HG02571 (cell line): ENCODE data around the gene KCNN3.

Source experiments
- ATAC-seq: cut with Tn5 transposase; IDR thresholded peaks from one replicate; pipeline ENCODE4 v1.9.1; 2021; ENCODE audit warnings: mild to moderate bottlenecking, moderate library complexity; ENCODE audit not compliant: unreplicated experiment

The KCNN3 gene

DNA sequence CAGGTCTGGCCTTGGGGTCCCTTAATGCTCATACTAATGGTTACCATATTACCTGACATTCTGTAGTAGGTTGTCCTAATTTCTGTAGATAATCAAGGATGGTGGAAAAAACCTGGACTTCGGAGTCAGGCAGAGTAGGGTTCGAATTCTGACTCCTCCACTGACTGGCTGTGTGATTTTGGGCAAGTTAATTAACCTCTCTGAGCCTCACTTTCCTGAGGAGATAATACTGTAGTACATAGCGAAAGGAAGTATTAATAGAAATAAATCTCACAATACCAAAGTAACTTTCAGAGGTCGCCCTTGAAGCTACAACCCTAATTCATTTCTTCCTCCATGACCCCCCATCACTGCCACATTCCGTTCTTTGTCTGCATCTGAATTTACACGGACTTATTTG is 72.9 kb downstream of the KCNN3 start:
- ATAC-seq = no peak

DNA sequence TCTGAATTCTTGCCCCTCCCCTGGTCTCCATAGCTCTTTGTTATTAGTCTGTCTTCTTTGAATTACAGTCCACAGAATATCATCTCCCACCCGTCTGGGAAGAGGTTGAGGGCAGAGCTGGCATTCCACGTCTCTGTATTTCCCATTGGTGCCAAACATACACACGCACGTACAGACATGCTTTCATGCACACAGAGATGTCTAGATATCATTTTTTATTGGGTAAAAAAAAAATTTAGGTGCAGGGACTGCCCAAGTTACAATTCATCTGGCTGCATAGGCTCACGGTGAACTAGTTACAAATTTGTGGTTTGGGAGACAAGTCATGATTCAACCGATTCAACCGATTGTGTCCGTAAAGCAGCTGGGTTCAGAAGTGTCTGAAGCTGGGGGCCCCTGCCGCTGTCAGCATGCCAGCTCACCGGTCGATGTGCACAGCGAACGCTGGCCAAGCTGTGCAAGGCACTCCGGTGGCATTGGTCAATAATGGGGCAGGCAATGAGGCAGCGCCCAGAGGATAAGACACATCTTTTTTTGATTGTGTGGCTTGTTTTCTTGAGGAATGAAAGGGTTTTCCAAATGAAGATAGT is 73.7 kb downstream of the KCNN3 start:
- no peak for ATAC-seq

DNA sequence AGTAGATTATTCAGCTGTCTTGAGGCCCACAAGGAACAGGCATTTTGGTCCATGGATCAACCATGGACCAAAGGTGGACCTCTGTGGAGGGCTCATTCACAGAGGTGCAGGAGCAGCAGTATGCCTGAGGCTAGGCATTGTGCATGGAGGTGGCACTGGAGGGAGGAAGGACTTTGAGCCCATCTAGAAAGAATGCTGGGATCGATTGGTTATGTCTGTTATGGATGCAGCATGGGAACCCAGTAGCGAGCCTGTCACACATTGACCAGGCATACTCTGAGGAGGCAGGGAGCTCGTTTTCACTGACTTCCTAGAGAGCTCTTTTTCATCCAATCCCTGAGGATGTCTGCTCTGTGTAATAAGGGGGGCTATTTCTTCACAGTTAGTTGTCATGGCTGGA is 75.5 kb downstream of the KCNN3 start:
- no peak for ATAC-seq

DNA sequence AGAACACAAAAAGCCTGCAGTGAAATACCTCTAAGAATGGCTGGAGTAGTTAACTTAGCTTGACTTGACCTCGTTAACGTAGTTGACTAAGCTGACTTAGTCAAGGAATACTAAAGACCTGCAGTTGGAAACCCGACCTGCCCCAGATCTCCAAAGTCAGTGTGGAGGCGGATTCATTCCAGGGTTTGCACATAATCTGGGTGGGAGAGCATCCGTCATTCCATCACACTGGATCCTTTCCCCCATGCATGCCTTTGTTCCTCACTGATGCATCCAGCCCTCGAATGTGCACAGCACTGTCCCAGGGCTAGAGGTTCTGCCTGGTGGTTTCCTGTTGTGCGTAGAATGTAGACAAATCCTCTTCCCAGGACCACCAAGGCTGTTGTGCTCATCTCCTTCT is 76.4 kb downstream of the KCNN3 start:
- no peak for ATAC-seq

DNA sequence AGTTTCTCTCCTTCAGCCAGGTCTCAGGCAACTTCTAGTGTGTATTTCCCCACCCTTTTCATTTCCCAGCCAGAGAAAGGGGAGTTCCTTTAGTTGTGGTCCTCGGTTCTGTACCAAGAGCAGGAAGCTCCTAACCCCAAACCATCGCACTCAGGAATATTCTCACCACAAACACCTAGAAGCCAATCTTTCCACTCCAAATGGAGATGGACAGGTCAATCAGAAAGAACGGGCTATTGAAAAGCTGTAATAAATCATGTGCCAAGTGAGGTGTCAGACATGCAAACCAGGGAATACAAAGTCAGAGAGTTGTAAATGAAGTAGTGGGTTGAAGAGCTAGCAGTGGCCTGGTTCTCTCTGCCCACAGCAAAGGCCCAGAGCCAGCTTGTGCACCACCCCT is 77.2 kb downstream of the KCNN3 start:
- no peak for ATAC-seq

DNA sequence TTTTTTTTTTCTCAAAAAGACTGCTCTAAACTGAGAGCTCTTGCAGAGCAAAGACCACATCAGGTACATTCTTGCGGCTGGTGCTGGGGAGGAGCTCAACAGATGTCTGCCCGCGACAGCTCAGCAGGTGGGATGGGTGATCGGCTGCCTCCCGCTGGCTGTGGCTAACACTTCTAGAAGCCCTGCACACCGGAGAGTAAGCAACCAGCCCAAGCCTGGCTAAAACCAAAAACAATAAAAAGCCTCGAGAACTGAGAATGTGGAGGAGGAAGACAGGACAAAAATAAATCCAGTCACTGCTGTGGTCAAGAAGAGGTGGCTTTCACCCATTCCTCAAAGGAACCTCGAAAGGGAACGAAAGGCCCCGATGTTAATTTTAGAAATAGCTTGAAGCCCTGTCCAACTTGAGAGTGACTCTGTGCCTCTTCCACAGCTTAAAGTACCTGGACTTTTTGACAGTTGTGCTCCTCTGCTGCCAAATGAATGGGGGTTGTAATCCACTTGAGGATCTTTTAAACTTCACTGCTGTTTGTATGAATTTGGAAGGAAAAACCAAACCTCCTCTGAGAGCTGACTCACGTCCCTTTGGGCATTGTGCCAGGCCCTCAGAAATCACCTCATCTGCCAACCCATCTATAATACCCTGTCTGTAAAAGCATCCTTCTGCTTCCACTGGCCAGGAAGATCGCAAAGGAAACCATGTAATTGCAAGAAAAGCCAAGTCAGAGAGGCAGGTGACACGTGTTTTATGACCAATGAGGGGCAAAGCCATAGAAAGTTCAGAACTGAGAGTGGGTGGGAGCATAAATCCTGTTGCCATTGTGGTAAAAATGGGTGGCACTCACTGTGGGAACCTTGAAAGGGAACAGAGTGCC is 78.6 kb downstream of the KCNN3 start:
- ATAC-seq = peak; percentile 81

DNA sequence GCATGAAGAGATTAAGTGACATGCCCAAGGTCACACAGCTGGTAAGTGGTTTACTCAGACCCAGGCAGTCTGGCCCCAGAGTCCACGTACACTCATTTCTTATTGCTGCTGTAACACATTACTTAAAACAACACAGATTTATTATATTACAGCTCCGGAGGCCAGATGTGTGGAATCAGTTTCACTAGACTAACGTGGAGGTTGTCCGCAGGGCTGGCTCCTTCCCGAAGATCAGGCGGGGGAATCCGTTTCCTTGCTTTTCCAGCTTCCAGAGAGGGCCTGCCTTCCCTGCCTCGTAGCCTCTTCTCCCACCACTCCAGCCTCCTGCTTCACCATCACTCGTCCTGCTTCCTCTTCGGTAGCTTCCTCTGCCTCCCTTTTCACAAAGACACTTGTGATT is 81.2 kb downstream of the KCNN3 start:
- ATAC-seq = no peak

DNA sequence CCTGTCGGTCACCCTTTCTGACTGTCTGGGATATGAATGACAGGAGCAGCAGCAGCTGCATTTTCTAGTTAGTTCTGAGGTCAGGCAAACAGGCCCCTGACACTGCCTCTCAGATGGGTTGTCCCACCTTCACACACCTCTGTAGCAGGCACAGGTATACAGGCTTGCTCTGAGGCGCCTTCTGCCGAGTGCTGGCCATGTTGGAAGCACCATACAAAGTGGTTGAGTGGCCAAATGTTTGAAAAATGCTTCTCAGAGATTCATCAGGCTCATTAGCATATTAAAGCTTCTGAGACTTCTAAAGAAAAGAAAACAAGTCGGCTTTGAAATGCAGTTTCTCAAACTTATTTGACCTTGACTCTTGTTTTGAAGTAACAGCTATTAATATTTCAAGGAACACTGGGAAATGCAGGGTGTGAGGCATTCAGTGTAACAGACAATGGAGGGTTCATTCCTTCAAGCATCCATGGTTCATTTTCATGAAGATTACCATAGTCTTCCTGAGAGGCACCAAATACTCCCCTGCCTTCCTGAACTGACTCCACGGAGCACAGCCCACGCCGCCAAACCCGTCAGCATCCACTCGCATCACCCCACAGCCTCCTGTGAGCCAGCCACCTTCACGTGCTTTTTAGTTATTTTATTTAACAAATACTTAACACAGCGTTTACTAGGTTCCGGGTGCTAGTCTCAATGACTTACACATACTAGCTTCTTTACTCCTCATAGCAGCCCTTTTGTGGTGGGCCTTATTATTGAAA is 81.8 kb downstream of the KCNN3 start:
- ATAC-seq = no peak

DNA sequence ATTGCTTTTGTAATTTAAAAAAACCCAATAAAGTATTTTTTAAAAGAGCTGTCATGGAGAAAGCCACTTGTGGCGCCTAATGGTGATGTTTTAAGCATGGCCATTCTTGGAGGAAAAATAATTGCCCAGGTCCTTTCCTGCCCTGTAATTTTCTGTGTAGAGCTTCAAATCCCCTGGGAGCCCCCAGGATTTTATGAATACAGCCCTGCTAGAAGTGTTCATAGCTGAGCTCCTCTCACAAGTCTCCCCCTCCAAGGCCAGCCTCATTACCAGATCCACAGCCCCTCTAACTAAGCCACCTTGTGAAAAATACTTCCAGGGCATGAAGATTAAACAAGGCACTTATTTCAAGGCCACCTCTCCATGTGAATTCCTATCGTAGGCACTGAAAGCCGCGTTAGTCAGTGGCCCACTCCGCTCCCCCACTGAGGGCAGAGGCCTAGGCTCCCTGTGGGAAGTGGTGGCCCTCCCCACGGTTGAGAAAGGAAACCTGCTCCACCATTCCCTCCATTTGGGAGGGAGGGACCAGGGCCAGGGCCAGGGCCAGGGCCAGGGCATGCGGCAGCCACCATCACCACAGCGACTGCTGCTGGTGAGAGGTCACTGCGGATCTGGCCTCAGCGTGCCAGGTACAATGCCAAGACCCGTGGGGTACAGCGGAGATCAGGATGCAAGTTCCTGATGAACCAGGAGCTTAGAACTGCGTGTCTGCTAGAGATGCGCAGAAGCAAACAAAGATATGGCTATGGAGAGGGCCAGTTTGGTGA is 83.1 kb downstream of the KCNN3 start:
- no peak for ATAC-seq

DNA sequence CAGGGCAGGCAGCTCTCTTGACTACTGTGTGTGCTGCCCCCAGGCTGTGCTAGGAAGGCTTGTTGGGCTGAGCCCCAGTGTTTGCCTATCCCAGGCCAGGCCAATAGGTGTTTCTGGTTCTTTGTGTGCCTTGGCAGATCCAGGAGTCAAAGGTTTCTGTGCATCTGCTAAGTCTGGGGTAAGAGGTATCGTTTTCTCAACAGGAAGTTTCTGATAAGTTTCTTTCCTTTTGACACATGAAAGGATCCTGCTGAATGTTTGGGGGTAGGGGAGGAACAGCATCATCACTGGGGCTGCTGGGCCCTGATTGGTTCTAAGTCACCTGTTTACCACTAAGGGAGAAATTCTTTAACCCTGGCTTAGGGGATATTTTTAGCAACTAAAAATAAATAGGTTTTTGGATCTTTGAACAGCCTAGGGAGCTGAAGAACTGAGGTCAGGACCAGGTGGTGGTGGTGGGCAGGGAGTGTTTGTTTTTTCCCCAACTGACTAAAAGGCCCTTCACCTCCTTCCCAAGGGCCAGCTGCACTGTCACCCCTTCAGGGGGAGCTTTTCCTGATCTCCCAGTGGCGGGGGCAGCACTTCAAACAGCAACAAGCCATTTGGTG is 85.1 kb downstream of the KCNN3 start:
- peak; percentile 70 for ATAC-seq

DNA sequence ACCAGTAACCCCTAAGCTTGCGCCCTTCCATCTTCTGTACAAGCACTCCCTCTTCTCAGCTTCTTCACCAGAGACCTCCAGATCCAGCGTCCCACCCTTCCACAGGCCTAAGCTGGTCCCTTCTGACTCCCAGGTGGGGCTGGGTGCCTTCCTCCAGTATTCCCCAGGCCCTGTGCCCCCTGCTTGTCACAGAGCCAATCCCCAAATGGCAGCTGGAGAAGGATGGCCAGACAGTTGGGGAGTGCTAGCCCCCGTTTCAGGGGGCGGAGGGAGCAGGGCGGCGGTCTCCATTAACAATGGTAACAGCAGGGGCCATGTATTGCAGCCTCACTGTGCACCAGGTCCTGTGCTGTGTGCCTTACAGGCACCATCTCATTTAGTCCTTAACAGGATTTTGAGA is 85.7 kb downstream of the KCNN3 start:
- no peak for ATAC-seq

DNA sequence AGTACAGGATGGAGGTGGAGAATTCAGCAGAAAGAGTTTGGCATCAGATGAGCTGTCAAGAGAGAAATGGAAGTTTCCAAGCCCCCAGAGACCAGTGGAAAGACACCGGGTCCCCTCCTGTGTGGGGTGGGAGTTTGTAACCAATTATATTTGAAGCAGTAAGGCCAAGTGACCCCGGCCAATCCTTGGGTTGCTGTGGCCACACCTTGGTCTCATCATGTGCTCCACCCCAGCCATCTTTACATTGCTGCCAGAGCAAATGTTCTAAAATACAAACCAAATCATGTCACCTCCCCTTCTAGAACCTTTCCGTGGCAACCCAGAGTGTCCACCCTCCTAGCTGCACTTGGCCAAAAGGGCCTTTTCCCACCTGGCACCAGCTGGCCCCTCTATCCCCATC is 86.1 kb downstream of the KCNN3 start:
- no peak for ATAC-seq

DNA sequence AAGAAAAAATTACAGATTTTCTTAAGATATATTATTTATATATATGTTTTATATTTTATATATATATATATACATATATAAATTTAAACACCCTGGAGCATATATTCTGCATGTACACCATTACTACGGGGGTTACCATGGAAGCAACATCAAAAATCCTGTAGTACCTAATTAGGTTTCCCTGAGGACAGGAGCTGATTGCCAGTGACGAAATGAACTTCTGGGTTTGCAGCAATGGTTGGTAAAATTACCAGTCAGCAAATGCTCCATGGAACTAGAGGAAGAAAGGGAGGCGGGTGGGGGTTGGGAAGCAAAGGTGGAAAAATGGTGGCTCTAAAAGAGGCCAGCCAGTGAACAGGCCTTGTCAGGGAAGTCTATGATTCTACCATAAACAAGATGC is 89.5 kb downstream of the KCNN3 start:
- ATAC-seq = no peak

DNA sequence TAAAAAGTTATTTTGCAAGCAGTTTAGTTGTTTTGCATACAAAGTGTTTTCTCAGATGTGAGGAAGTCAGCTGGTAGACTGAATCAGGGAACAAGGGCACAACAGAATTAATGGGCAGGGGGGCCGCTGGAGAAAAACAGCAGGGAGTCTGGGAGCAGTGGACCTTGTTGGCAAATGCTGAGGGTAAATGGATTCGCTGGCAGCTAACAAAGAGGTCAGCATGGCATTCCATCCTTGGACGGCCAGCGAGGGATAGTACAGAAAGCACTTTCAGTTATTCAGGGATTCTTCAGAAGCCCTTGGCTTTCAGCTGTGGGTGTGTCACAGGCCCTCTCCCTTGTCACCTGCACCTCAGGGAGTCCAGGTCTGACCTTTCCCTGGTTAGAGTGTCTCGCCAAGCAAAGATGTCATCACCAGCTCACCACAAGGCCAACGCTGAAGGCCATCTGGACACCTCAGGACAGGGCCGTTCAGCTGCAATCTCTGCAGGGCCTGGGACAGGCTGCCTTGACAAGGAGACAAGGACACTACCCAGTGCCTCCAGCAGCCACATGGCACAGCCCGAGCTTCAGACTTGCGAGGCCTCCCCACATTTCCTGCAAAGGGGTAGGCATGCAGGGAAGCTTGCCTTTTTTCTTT is 90.4 kb downstream of the KCNN3 start:
- no peak for ATAC-seq

DNA sequence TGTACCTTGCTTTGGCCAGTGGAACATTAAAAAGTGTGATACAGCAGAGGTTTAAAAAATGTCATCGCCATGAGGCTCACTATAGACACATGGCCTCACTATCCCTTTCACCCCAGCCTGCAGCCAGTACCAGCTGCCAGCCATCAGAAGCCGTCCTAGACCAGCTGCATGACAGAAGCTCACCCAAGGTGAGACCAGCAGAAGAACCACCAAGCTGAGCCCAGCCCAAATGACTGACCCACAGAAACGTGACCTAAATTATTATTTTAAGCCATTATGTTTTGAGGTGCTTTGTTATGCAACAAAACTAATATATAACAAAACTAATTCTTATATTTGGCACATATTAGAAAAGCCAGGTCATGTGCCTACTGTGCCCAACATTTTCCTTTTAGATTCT is 91.1 kb downstream of the KCNN3 start:
- no peak for ATAC-seq

DNA sequence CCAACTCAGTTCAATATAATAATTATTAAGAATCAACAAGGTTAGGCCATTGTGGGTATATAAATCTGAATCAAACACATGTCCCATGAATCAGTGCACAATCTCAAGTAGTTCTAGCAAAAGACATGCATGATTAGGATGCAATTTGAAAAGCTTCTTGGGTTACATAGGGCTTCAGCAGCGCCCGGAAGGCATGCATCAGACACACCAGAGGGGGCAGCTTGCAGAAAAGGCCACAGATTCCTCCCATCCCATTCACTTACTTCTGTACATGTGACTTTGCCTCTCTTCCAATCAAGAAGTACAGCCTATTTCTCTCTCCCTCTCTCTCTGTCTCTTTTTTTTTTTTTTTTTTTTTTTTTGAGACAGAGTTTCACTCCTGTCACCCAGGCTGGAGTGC is 91.8 kb downstream of the KCNN3 start:
- no peak for ATAC-seq

DNA sequence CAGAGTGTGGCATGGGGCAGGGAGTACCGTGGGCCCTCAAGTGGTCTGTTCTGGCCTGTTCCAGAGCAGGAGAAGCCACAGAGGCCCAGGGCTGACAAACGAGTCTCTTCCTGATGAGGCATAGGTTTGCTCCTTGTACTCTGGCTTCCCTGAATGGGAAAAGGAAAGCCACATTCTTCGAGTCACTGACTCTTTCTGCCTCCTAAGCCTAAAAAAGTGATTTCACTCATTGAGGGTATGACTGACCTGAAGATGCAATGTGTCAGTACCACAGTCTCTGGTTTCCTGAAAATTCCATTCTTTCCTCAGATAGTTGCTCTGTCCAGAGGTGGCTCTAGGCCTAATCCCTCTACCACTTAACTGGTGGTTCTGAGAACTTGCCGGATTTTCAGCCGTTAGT is 92.3 kb downstream of the KCNN3 start:
- no peak for ATAC-seq

DNA sequence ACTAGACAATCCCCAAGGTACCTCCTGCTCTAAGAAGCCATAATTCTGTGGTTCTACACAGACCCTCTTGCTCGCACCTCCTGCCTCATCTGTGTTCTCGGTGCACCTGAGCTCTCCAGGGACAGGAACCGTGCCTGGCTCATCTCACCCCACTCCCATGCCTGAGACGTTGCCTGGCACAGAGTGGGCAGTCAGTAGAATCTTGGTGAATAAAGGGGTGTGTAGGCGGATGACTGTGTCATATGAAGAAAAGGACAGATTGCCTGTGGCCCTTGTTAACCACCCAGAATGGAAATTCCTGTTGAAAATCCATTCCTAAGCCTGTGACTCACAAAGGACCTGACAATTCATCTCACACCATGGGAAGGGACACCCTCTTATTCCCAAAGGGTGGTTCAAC is 92.9 kb downstream of the KCNN3 start:
- no peak for ATAC-seq

DNA sequence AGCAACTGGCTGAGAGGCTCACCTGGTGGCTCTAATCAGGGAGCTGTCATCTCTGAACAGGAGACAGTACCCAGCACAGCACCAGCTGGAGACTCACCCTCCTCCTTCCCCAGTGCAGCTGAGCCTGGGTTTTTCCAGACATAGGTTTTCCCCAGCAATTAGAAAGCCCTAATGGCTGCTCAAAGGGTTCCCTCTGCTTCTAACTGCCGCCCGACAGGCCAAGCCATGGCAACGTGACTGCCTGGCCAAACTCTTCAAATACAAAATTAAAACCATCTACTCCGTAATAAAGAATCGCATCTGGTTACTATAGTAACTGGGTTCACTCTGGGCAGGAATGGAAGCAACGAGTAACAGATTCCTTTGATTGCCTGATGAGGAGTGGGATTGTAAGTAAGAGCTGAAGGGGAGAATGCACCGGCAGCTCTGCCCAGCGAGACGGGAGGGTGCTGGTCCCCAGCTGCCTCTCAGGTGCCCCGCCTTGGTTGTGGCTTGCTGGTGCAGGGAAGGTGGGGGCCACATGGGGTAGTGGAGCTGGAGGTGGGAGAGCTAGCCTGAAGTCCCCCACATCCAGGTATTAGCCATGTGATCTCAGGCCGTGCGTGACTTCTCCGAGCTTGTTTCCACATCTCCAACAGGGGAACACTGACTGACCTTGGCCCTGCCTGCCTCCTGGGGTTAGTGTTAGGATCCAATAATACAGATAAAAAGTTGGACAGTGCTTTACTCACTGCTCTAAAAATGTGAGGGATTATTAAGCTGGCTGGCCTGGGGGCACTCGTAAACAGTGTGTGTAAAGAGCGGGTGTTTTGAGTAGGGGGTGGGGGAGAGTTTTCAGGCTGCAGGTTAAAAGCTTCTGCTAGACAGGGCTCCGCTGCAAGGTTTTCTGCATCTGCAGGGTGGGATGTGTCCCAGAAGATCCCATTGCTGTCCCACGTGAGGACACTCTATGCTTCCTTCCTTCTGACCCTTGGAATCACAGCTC is 94.2 kb downstream of the KCNN3 start:
- ATAC-seq = no peak
